ENCODE results near the gene EDDM3A.

GRCh38 chr14:20712904-20713303 is 32.8 kb upstream of the EDDM3A start:
- TF ChIP-seq, protein P1, sequence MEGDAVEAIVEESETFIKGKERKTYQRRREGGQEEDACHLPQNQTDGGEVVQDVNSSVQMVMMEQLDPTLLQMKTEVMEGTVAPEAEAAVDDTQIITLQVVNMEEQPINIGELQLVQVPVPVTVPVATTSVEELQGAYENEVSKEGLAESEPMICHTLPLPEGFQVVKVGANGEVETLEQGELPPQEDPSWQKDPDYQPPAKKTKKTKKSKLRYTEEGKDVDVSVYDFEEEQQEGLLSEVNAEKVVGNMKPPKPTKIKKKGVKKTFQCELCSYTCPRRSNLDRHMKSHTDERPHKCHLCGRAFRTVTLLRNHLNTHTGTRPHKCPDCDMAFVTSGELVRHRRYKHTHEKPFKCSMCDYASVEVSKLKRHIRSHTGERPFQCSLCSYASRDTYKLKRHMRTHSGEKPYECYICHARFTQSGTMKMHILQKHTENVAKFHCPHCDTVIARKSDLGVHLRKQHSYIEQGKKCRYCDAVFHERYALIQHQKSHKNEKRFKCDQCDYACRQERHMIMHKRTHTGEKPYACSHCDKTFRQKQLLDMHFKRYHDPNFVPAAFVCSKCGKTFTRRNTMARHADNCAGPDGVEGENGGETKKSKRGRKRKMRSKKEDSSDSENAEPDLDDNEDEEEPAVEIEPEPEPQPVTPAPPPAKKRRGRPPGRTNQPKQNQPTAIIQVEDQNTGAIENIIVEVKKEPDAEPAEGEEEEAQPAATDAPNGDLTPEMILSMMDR (IDR thresholded peaks at IDR 0.05 in 4 of 5, conservative IDR thresholded peaks at IDR 0.05 in 1 of 5): no peak
- TF ChIP-seq POLR2A (IDR thresholded peaks at IDR 0.05): no peak
